Measurements from ENCODE around the gene SGIP1. TPM values are rescaled to one million over a fixed set of nuclear protein-coding genes. Genes with fewer than 3 reads are reported as not detected.
A peak's percentile ranks its signal among the peaks of the same experiment; 100 is the strongest.
"Not testable (repeated sequence)": the region's sequence is repeated elsewhere in the genome, so short reads cannot be mapped to it uniquely, and the experiment has no call there.

SGIP1 gene
- total RNA-seq, 1 donor = 17.4 TPM

- H3K36me3 ChIP-seq (ENCODE audit: insufficient read depth, low read length) = no peaks in the 10 kb centered on the region
- no peak overlapping the region for H3K4me2 ChIP-seq (ENCODE audit: insufficient read depth, low read length)
- DNase-seq (ENCODE audit: insufficient read length, low spot score, missing footprints) = no peak
- TF ChIP-seq CTCF (IDR thresholded peaks at IDR 0.05; ENCODE audit: extremely low read depth, low read depth, low read length) = no peak
- H3K4me1 ChIP-seq (ENCODE audit: insufficient read depth, low read length) = no peaks in the 10 kb centered on the region
- no peaks in the 10 kb centered on the region for H4K20me1 ChIP-seq (ENCODE audit: insufficient read depth, low read length)
- no peaks in the 10 kb centered on the region for H3K79me2 ChIP-seq (ENCODE audit: insufficient read depth, low read length)
- H3K4me3 ChIP-seq (ENCODE audit: insufficient read depth, low read length) = no peak overlapping the region
- no peak overlapping the region for H2AFZ ChIP-seq (ENCODE audit: low read length)
- H3K27ac ChIP-seq (ENCODE audit: low read depth, low read length) = no peak overlapping the region
- H3K9me3 ChIP-seq (ENCODE audit: low read depth, low read length) = no peaks in the 10 kb centered on the region
- peaks cover 4% of the 10 kb centered on the region for H3K27me3 ChIP-seq (ENCODE audit: insufficient read depth, low read length)
Measured at GRCh38 chr1:66791621-66792610, 258.0 kb downstream of the SGIP1 start.

- H3K36me3 ChIP-seq (ENCODE audit: insufficient read depth, low read length); H3K4me1 ChIP-seq (ENCODE audit: insufficient read depth, low read length); H2AFZ ChIP-seq (ENCODE audit: low read length); H3K9me3 ChIP-seq (ENCODE audit: low read depth, low read length); H4K20me1 ChIP-seq (ENCODE audit: insufficient read depth, low read length); H3K27me3 ChIP-seq (ENCODE audit: insufficient read depth, low read length); H3K79me2 ChIP-seq (ENCODE audit: insufficient read depth, low read length); H3K4me2 ChIP-seq (ENCODE audit: insufficient read depth, low read length); H3K27ac ChIP-seq (ENCODE audit: low read depth, low read length); DNase-seq (ENCODE audit: insufficient read length, low spot score, missing footprints); H3K4me3 ChIP-seq (ENCODE audit: insufficient read depth, low read length): not testable (repeated sequence)
Measured at GRCh38 chr1:66795839-66796238, 261.9 kb downstream of the SGIP1 start.

Small RNA genes lying within 50 kb of the gene (small RNA-seq; reads per million reads assigned to genes)
- 57.7 reads per million, percentile 96 among the genes with 10 or more reads in this experiment for gene MIR3117

Other genes starting within 250 kb of the SGIP1 start
- 1.2 and 1.4 TPM in 2 replicates for gene DYNLT5, start 218.3 kb downstream of the SGIP1 start, total RNA-seq

Measured in osteoblast (primary cell).